T-helper 17 cell (primary cell): ENCODE measurements around the gene RPL31. TPM values are rescaled to one million over a fixed set of nuclear protein-coding genes. Genes with fewer than 3 reads are reported as not detected.
"Not testable (repeated sequence)": the region's sequence is repeated elsewhere in the genome, so short reads cannot be mapped to it uniquely, and the experiment has no call there.

ENCODE experiments used
- ATAC-seq: fragments of 150-1000 bp; cut with Tn5 transposase; 2 replicates; pipeline ENCODE4 v1.10.0; 2021; ENCODE audit warnings: mild to moderate bottlenecking, moderate library complexity
- DNase-seq, 3 donors: peaks; one replicate each; pipeline versions ENCODE4 v3.0.0 to v3.0.0-alpha.2; 2020 to 2021
- H3K9me3 ChIP-seq: one replicate; pipeline ENCODE4 v1.7.0; 2013; ENCODE audit warnings: low read length, mild to moderate bottlenecking; ENCODE audit not compliant: control insufficient read depth, poor library complexity, severe bottlenecking
- H3K27ac Mint-ChIP-seq: one replicate; pipeline ENCODE4 v1.8.0; 2022; ENCODE audit warnings: mild to moderate bottlenecking, moderate library complexity, mixed read lengths
- H3K27me3 Mint-ChIP-seq: one replicate; pipeline ENCODE4 v1.8.0; 2022; ENCODE audit warnings: mixed read lengths
- H3K36me3 Mint-ChIP-seq: one replicate; pipeline ENCODE4 v1.8.0; 2022; ENCODE audit warnings: low read depth, mixed read lengths
- H3K4me1 Mint-ChIP-seq: one replicate; pipeline ENCODE4 v1.8.0; 2022; ENCODE audit warnings: mild to moderate bottlenecking, mixed read lengths
- H3K4me3 Mint-ChIP-seq: one replicate; pipeline ENCODE4 v1.8.0; 2022; ENCODE audit warnings: mild to moderate bottlenecking, moderate library complexity, mixed read lengths
- total RNA-seq, 4 donors: library from RNA in 2 of 4; stranded (reverse) in 2 of 4; gene quantifications; one replicate each; pipeline ENCODE4 v1.2.3 and lab custom pipeline; 2022 to 2026

The RPL31 gene
- total RNA-seq, 2 donors from 2014 or later = 1,930 to 1,963 TPM

GRCh38 chr2:101050886-101051285 lies 48.8 kb downstream of the RPL31 start:
- H3K27me3 Mint-ChIP-seq, H3K4me1 Mint-ChIP-seq, DNase-seq, ATAC-seq, H3K9me3 ChIP-seq, H3K36me3 Mint-ChIP-seq, H3K27ac Mint-ChIP-seq, H3K4me3 Mint-ChIP-seq: not testable (repeated sequence)

GRCh38 chr2:101052147-101052546 lies 50.1 kb downstream of the RPL31 start:
- ATAC-seq (no peak), DNase-seq (no peak)
- H3K4me1 Mint-ChIP-seq = no peaks in the 10 kb centered on the region
- H3K27ac Mint-ChIP-seq = no peak overlapping the region
- no peak overlapping the region for H3K4me3 Mint-ChIP-seq
- peaks cover 6% of the 10 kb centered on the region for H3K27me3 Mint-ChIP-seq
- H3K36me3 Mint-ChIP-seq = no peaks in the 10 kb centered on the region
- no peaks in the 10 kb centered on the region for H3K9me3 ChIP-seq

DNA sequence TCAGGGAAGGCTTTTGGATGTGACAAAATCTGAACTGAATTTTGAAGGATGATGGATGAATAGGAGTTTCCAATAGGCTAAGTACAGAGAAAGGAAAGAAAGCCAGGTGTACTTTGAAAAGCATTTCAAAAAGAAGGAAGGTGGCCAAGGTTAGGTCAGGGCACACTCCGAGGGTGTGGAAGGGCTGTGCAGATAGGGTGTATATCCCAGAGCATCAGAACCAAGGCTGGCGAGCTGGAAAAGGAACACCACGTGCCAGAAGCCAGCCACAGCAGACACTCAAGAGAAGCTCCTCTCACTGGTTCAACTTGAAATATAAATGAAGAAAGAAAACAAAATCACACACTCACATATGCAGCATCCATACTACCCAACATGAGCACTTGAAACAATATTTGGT lies 51.0 kb downstream of the RPL31 start:
- Mint-ChIP-seq H3K4me3 (no peak overlapping the region), H3K36me3 (no peaks in the 10 kb centered on the region), H3K27me3 (peaks cover 6% of the 10 kb centered on the region), H3K27ac (no peak overlapping the region), H3K4me1 (no peaks in the 10 kb centered on the region)
- ATAC-seq (no peak), DNase-seq (no peak)
- no peaks in the 10 kb centered on the region for H3K9me3 ChIP-seq

Other genes with a start within 250 kb of the RPL31 start
- 1 to 10 TPM; 4.6 to 5.9 TPM for gene NPAS2, start 182.2 kb upstream of the RPL31 start, total RNA-seq
- 1 to 10 TPM in 1 of 2 donors, under 1 TPM in 1; 0.39 to 1.9 TPM for gene TBC1D8, start 149.1 kb downstream of the RPL31 start, total RNA-seq